GM23338 (cell line): ENCODE results near the gene RNASEH2C. TPM values are rescaled to one million over a fixed set of nuclear protein-coding genes. Genes with fewer than 3 reads are reported as not detected.

Experiments
- ATAC-seq: fragments of 200-7000 bp; cut with Tn5 transposase; 3 replicates; pipeline ENCODE4 v1.9.1; 2020
- DNase-seq: peaks from one replicate; pipeline ENCODE4 v3.0.0-alpha.2; 2015; ENCODE audit warnings: low spot score
- H2AFZ ChIP-seq: fragments of 200-600 bp; sonication (generic); 2 replicates; pipeline ENCODE4 v1.8.0; 2016; ENCODE audit warnings: antibody characterized with exemption, mild to moderate bottlenecking, moderate library complexity
- H3F3A ChIP-seq: fragments of 200-600 bp; sonication (generic); replicated peaks from 2 replicates; pipeline ENCODE4 v1.8.0; 2017; ENCODE audit warnings: antibody characterized with exemption, mixed run types, low read depth
- H3K27ac ChIP-seq: fragments of 200-600 bp; sonication (generic); 2 replicates; pipeline ENCODE4 v1.6.1; 2016; ENCODE audit warnings: low read depth
- H3K27me3 ChIP-seq: fragments of 200-600 bp; sonication (generic); 2 replicates; pipeline ENCODE4 v1.8.0; 2016; ENCODE audit warnings: mild to moderate bottlenecking, mixed run types, moderate library complexity; ENCODE audit not compliant: insufficient read depth
- H3K36me3 ChIP-seq: fragments of 200-600 bp; sonication (generic); 2 replicates; pipeline ENCODE4 v1.8.0; 2016; ENCODE audit warnings: mild to moderate bottlenecking; ENCODE audit not compliant: insufficient read depth
- H3K4me1 ChIP-seq: fragments of 200-600 bp; sonication (generic); 2 replicates; pipeline ENCODE4 v1.8.0; 2016; ENCODE audit warnings: mild to moderate bottlenecking, moderate library complexity; ENCODE audit not compliant: insufficient read depth
- H3K4me2 ChIP-seq: fragments of 200-600 bp; sonication (generic); 2 replicates; pipeline ENCODE4 v1.7.1; 2017; ENCODE audit warnings: mixed run types
- H3K4me3 ChIP-seq: fragments of 200-600 bp; sonication (generic); 2 replicates; pipeline ENCODE4 v1.6.1; 2016; ENCODE audit warnings: mixed run types
- H3K79me2 ChIP-seq: fragments of 200-600 bp; sonication (generic); replicated peaks from 2 replicates; pipeline ENCODE4 v1.8.0; 2017; ENCODE audit warnings: mild to moderate bottlenecking; ENCODE audit not compliant: insufficient read depth
- H3K9me2 ChIP-seq: fragments of 200-600 bp; sonication (generic); 2 replicates; pipeline ENCODE4 v1.8.0; 2017; ENCODE audit not compliant: insufficient read depth
- H4K20me1 ChIP-seq: fragments of 200-600 bp; sonication (generic); replicated peaks from 2 replicates; pipeline ENCODE4 v1.8.0; 2017; ENCODE audit warnings: mild to moderate bottlenecking; ENCODE audit not compliant: insufficient read depth
- H3K27ac Mint-ChIP-seq: 2 replicates; pipeline ENCODE4 v1.8.0; 2020; ENCODE audit warnings: inconsistent platforms, mild to moderate bottlenecking, moderate library complexity, mixed read lengths
- H3K27me3 Mint-ChIP-seq: 3 replicates; pipeline ENCODE4 v1.8.0; 2022; ENCODE audit warnings: low read depth, mild to moderate bottlenecking, moderate library complexity, mixed read lengths, inconsistent platforms; ENCODE audit not compliant: insufficient read depth, poor library complexity
- H3K36me3 Mint-ChIP-seq: 3 replicates; pipeline ENCODE4 v1.8.0; 2021; ENCODE audit warnings: low read depth, mild to moderate bottlenecking, inconsistent platforms, moderate library complexity, mixed read lengths
- H3K4me1 Mint-ChIP-seq: 3 replicates; pipeline ENCODE4 v1.8.0; 2020; ENCODE audit warnings: mild to moderate bottlenecking, inconsistent platforms, mixed read lengths
- H3K4me3 Mint-ChIP-seq: 3 replicates; pipeline ENCODE4 v1.8.0; 2021; ENCODE audit warnings: moderate library complexity, mild to moderate bottlenecking, inconsistent platforms, mixed read lengths
- H3K9me3 Mint-ChIP-seq: 3 replicates; pipeline ENCODE4 v1.8.0; 2020; ENCODE audit warnings: moderate library complexity, mild to moderate bottlenecking, inconsistent platforms, mixed read lengths
- CTCF ChIP-seq, 2 experiments: fragments of 200-600 bp in 1 of 2; sonication (generic) in 1 of 2; conservative IDR thresholded peaks; 2 replicates each; pipeline versions ENCODE4 v1.5.1 to v1.6.1; 2016 to 2017; ENCODE audit warnings: antibody characterized with exemption in 2 of 2, low read depth in 2 of 2, mild to moderate bottlenecking in 2 of 2, moderate library complexity in 1 of 2
- JUNB ChIP-seq: IDR thresholded peaks from one replicate; pipeline ENCODE4 v1.6.1; 2016; ENCODE audit warnings: antibody characterized with exemption; ENCODE audit not compliant: unreplicated experiment
- polyA plus RNA-seq: library from polyadenylated mRNA; unstranded; fragments of >200 nt; fragmentation: Nextera tagmentation; extraction: Ambion mirVana; gene quantifications from 2 replicates; pipeline ENCODE4 v1.2.1, GENCODE V29; 2016
- total RNA-seq: library from RNA; depleted of rRNA; stranded (reverse); fragments of >200 nt; shearing (Covaris generic); gene quantifications from 2 replicates; pipeline ENCODE4 v1.2.3, GENCODE V29; 2014
- TF ChIP-seq, protein P1 (sequence below): IDR thresholded peaks from one replicate; pipeline ENCODE4 v1.6.1; 2018; ENCODE audit warnings: antibody characterized with exemption; ENCODE audit not compliant: unreplicated experiment

Gene RNASEH2C
- total and polyA plus RNA-seq, 2 experiments from 2014 or later = 37.8 to 73.2 TPM

- H3K9me3 Mint-ChIP-seq = peaks cover 13% of the 10 kb centered on the region; the same call in 2 of the 3 replicates
- peak; percentile 98 for ATAC-seq
- TF ChIP-seq CTCF (conservative IDR thresholded peaks at IDR 0.05; ENCODE audit: low read depth in 2 of 2) (peak; percentile 47 to 71), JUNB (no peak)
Measured at GRCh38 chr11:65744026-65744698, 23.6 kb upstream of the RNASEH2C start.

DNA sequence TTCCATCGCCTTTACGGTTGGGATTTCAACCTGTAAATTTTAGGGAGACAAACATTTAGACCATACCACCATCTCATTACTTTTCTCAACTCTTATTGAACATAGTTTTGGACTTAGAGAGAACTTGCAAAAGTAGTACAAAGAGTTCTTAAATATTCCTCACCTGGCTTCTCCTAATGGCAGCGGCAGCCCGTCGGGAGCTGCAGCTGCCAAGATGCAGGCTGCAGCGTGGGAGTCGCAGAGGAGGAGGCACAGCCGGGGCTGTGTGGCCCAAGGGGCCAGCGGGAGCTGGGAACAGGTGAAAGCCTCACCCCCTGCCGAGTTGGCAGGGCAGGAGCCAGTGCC is 23.1 kb upstream of the RNASEH2C start:
- Histone ChIP-seq H3K9me2 (no peaks in the 10 kb centered on the region), H3K36me3 (no peaks in the 10 kb centered on the region), H3K27me3 (no peaks in the 10 kb centered on the region), H3K4me3 (no peak overlapping the region), H4K20me1 (no peaks in the 10 kb centered on the region), H2AFZ (no peak overlapping the region), H3F3A (no peaks in the 10 kb centered on the region), H3K4me2 (no peak overlapping the region), H3K79me2 (no peaks in the 10 kb centered on the region), H3K27ac (no peak overlapping the region), H3K4me1 (no peaks in the 10 kb centered on the region)
- no peak for ATAC-seq
- H3K4me3 Mint-ChIP-seq = no peak overlapping the region
- H3K36me3 Mint-ChIP-seq = no peaks in the 10 kb centered on the region
- no peak overlapping the region for H3K27ac Mint-ChIP-seq
- DNase-seq = no peak
- TF ChIP-seq JUNB (no peak), CTCF (conservative IDR thresholded peaks at IDR 0.05; ENCODE audit: low read depth in 2 of 2) (no peak)
- TF ChIP-seq, protein P1, sequence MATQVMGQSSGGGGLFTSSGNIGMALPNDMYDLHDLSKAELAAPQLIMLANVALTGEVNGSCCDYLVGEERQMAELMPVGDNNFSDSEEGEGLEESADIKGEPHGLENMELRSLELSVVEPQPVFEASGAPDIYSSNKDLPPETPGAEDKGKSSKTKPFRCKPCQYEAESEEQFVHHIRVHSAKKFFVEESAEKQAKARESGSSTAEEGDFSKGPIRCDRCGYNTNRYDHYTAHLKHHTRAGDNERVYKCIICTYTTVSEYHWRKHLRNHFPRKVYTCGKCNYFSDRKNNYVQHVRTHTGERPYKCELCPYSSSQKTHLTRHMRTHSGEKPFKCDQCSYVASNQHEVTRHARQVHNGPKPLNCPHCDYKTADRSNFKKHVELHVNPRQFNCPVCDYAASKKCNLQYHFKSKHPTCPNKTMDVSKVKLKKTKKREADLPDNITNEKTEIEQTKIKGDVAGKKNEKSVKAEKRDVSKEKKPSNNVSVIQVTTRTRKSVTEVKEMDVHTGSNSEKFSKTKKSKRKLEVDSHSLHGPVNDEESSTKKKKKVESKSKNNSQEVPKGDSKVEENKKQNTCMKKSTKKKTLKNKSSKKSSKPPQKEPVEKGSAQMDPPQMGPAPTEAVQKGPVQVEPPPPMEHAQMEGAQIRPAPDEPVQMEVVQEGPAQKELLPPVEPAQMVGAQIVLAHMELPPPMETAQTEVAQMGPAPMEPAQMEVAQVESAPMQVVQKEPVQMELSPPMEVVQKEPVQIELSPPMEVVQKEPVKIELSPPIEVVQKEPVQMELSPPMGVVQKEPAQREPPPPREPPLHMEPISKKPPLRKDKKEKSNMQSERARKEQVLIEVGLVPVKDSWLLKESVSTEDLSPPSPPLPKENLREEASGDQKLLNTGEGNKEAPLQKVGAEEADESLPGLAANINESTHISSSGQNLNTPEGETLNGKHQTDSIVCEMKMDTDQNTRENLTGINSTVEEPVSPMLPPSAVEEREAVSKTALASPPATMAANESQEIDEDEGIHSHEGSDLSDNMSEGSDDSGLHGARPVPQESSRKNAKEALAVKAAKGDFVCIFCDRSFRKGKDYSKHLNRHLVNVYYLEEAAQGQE = no peak
- H3K4me1 Mint-ChIP-seq = no peaks in the 10 kb centered on the region; the same call in 2 of the 3 replicates
- peaks cover 1% of the 10 kb centered on the region for H3K27me3 Mint-ChIP-seq
- H3K9me3 Mint-ChIP-seq = peaks cover 14% of the 10 kb centered on the region

More at GRCh38 chr11:65744026-65744698, 23.6 kb upstream of the RNASEH2C start:
- H3K27ac Mint-ChIP-seq = no peak overlapping the region
- H3K4me1 Mint-ChIP-seq = no peaks in the 10 kb centered on the region; the same call in 2 of the 3 replicates
- no peak overlapping the region for H3K4me3 Mint-ChIP-seq
- peaks cover 1% of the 10 kb centered on the region for H3K27me3 Mint-ChIP-seq
- no peaks in the 10 kb centered on the region for H3K36me3 Mint-ChIP-seq
- peak overlapping the region; percentile 74 for H2AFZ ChIP-seq
- H3F3A ChIP-seq = no peaks in the 10 kb centered on the region
- peak; percentile 78 for DNase-seq
- no peaks in the 10 kb centered on the region for H3K36me3 ChIP-seq
- H3K27ac ChIP-seq = no peak overlapping the region
- no peaks in the 10 kb centered on the region for H3K79me2 ChIP-seq
- H4K20me1 ChIP-seq = no peaks in the 10 kb centered on the region
- no peak overlapping the region for H3K4me2 ChIP-seq
- H3K4me3 ChIP-seq = no peak overlapping the region
- no peaks in the 10 kb centered on the region for H3K4me1 ChIP-seq
- no peaks in the 10 kb centered on the region for H3K9me2 ChIP-seq
- H3K27me3 ChIP-seq = peaks cover 5% of the 10 kb centered on the region; the same call in 1 of the 2 replicates
